Measurements from ENCODE around the gene FGFRL1.

Gene FGFRL1

DNA sequence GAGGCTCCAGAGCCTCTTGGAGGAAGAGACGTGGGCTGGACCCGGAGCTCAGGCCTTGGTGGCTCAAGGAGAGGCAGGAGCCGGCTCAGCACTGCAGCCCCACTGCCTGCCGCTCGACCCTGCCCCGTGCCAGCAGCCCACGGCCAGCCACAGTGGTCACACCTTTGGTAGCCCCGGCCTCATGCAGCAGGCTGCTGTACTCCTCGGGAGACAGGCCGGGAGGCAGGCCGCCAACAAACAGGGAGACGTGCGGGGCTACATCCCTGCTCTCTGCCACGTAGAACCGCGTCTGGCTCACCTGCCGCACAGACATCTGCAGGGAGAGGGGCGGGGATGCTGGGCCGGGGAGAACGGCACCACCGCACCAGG lies 45.7 kb upstream of the FGFRL1 start:
- TF ChIP-seq, protein P1, sequence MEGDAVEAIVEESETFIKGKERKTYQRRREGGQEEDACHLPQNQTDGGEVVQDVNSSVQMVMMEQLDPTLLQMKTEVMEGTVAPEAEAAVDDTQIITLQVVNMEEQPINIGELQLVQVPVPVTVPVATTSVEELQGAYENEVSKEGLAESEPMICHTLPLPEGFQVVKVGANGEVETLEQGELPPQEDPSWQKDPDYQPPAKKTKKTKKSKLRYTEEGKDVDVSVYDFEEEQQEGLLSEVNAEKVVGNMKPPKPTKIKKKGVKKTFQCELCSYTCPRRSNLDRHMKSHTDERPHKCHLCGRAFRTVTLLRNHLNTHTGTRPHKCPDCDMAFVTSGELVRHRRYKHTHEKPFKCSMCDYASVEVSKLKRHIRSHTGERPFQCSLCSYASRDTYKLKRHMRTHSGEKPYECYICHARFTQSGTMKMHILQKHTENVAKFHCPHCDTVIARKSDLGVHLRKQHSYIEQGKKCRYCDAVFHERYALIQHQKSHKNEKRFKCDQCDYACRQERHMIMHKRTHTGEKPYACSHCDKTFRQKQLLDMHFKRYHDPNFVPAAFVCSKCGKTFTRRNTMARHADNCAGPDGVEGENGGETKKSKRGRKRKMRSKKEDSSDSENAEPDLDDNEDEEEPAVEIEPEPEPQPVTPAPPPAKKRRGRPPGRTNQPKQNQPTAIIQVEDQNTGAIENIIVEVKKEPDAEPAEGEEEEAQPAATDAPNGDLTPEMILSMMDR (IDR thresholded peaks at IDR 0.05; ENCODE audit: low read length): no peak
- no peak for TF ChIP-seq EZH2 (IDR thresholded peaks at IDR 0.05; ENCODE audit: borderline replicate concordance, low read length)
- Histone ChIP-seq H4K20me1 (ENCODE audit: insufficient read depth, low read length) (no peaks in the 10 kb centered on the region), H3K4me1 (ENCODE audit: insufficient read depth, low read length, severe bottlenecking) (peaks cover 3% of the 10 kb centered on the region), H3K9me3 (ENCODE audit: low read length) (no peaks in the 10 kb centered on the region), H3K27me3 (ENCODE audit: insufficient read depth, low read length) (no peaks in the 10 kb centered on the region), H3K27ac (ENCODE audit: low read depth, low read length, poor library complexity, severe bottlenecking) (no peak overlapping the region), H3K4me3 (ENCODE audit: low read depth, low read length, poor library complexity, severe bottlenecking) (no peak overlapping the region), H3K9me2 (ENCODE audit: low read depth, low read length) (no peaks in the 10 kb centered on the region), H3F3A (ENCODE audit: insufficient read depth, low read length) (no peaks in the 10 kb centered on the region), H3K9ac (ENCODE audit: low read length) (no peak overlapping the region), H3K36me3 (ENCODE audit: insufficient read depth, low read length) (no peaks in the 10 kb centered on the region), H2AFZ (ENCODE audit: low read length) (no peak overlapping the region), H3K79me2 (ENCODE audit: insufficient read depth, low read length) (no peaks in the 10 kb centered on the region), H3K4me2 (ENCODE audit: low read length) (no peak overlapping the region)

GRCh38 chr4:966266-967112 lies 44.9 kb upstream of the FGFRL1 start:
- H3K27me3 ChIP-seq (ENCODE audit: insufficient read depth, low read length): no peaks in the 10 kb centered on the region
- H3K9me2 ChIP-seq (ENCODE audit: low read depth, low read length): no peaks in the 10 kb centered on the region
- TF ChIP-seq, protein P1 (IDR thresholded peaks at IDR 0.05; ENCODE audit: low read length): no peak
- TF ChIP-seq EZH2 (IDR thresholded peaks at IDR 0.05; ENCODE audit: borderline replicate concordance, low read length): no peak
- no peaks in the 10 kb centered on the region for H4K20me1 ChIP-seq (ENCODE audit: insufficient read depth, low read length)
- H3K9ac ChIP-seq (ENCODE audit: low read length): no peak overlapping the region
- no peak overlapping the region for H2AFZ ChIP-seq (ENCODE audit: low read length)
- no peaks in the 10 kb centered on the region for H3K9me3 ChIP-seq (ENCODE audit: low read length)
- no peaks in the 10 kb centered on the region for H3K79me2 ChIP-seq (ENCODE audit: insufficient read depth, low read length)
- H3K4me2 ChIP-seq (ENCODE audit: low read length): no peak overlapping the region
- H3F3A ChIP-seq (ENCODE audit: insufficient read depth, low read length): no peaks in the 10 kb centered on the region
- H3K27ac ChIP-seq (ENCODE audit: low read depth, low read length, poor library complexity, severe bottlenecking): no peak overlapping the region
- no peaks in the 10 kb centered on the region for H3K36me3 ChIP-seq (ENCODE audit: insufficient read depth, low read length)
- H3K4me1 ChIP-seq (ENCODE audit: insufficient read depth, low read length, severe bottlenecking): peaks cover 3% of the 10 kb centered on the region
- H3K4me3 ChIP-seq (ENCODE audit: low read depth, low read length, poor library complexity, severe bottlenecking): no peak overlapping the region

DNA sequence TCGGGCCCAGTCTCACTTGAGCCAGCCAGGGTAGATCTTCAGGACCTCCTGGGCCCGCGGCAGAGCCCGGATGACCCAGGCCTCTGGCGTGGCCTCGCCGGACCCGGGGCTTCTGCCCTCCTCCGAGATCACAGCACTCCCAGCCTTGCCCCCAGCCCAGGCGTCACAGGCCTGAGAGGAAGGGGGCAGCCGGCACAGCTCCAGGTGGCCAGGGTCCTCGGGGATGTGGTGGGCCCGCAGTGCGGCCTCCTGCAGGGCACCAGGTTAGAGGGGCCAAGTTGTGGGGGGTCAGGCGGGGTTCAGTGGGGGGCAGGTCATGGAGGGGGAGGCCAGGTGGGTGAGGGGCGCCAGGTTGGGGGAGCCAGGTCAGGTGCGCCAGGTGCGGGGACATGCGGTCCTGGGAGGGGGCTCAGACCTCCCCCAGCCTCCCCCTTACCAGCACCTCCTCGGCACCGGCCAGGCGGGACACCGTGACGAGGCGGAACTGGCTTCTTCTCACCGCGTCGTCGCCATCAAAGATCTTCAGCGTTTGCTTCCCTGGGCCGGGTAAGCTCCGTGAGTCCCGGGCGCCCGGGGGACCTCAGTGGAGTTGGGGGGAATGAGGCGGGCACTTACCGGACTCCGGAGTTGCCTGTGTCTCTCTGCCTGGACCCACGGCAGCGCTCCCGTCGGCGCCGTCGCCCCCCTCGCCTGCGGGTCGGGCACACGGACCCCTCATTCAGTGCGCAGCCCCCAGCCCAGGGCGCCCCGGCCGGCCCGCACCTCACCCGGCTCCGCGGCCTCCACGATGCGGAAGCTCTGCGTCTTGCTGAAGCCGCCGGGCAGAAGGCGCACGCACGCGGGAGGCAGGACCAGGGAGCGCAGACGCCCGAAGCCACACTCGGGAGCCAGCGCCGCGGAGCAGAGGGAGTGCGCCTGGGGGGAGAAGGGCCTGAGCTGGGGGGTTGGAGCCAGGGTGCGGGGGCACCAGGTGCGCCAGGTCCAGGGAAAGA lies 44.0 kb upstream of the FGFRL1 start:
- H3K4me1 ChIP-seq (ENCODE audit: insufficient read depth, low read length, severe bottlenecking): peaks cover 6% of the 10 kb centered on the region
- H3K4me2 ChIP-seq (ENCODE audit: low read length): no peak overlapping the region
- H4K20me1 ChIP-seq (ENCODE audit: insufficient read depth, low read length): no peaks in the 10 kb centered on the region
- H3K9ac ChIP-seq (ENCODE audit: low read length): no peak overlapping the region
- H3K27me3 ChIP-seq (ENCODE audit: insufficient read depth, low read length): no peaks in the 10 kb centered on the region
- H2AFZ ChIP-seq (ENCODE audit: low read length): no peak overlapping the region
- no peak for TF ChIP-seq EZH2 (IDR thresholded peaks at IDR 0.05; ENCODE audit: borderline replicate concordance, low read length)
- TF ChIP-seq, protein P1 (IDR thresholded peaks at IDR 0.05; ENCODE audit: low read length): no peak
- H3K4me3 ChIP-seq (ENCODE audit: low read depth, low read length, poor library complexity, severe bottlenecking): no peak overlapping the region
- H3K27ac ChIP-seq (ENCODE audit: low read depth, low read length, poor library complexity, severe bottlenecking): no peak overlapping the region
- H3K9me3 ChIP-seq (ENCODE audit: low read length): no peaks in the 10 kb centered on the region
- H3K79me2 ChIP-seq (ENCODE audit: insufficient read depth, low read length): no peaks in the 10 kb centered on the region
- no peaks in the 10 kb centered on the region for H3F3A ChIP-seq (ENCODE audit: insufficient read depth, low read length)
- H3K9me2 ChIP-seq (ENCODE audit: low read depth, low read length): no peaks in the 10 kb centered on the region
- no peaks in the 10 kb centered on the region for H3K36me3 ChIP-seq (ENCODE audit: insufficient read depth, low read length)

Measured in OCI-LY1 (cell line).